CD4-positive, alpha-beta T cell treated with Interleukin-17A for 4 hours (primary cell): Measurements from ENCODE around the gene ZSCAN2.
"Not testable (repeated sequence)": the region's sequence is repeated elsewhere in the genome, so short reads cannot be mapped to it uniquely, and the experiment has no call there.

Experiments
- DNase-seq: peaks from one replicate; pipeline ENCODE4 v3.0.0-alpha.2; 2020; ENCODE audit warnings: mixed read lengths

Gene ZSCAN2

GRCh38 chr15:84600687-84601554 is at the start of gene ZSCAN2:
Gene ZSCAN2 (plus strand): TSS chr15:84601009. CDS start chr15:84603928, 2,919 bp downstream.
- DNase-seq, result peak; percentile 93

DNA sequence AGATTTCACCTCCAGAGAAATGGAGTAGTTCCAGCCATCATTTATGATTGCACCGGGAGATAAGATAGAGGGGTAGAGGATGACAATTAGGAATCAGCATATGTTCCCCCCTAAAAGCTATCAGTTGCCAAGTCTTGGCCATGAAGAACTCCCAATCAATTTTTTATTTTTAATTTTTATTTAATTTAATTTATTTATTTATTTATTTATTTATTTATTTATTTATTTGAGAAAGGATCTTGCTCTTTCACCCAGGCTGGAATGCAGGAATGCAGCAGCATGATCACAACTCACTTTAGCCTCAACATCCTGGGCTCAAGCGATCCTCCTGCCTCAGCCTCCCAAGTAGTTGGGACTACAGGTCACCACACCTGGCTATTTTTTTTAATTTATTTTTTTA is 49.2 kb upstream of the ZSCAN2 start:
- not testable (repeated sequence) for DNase-seq

DNA sequence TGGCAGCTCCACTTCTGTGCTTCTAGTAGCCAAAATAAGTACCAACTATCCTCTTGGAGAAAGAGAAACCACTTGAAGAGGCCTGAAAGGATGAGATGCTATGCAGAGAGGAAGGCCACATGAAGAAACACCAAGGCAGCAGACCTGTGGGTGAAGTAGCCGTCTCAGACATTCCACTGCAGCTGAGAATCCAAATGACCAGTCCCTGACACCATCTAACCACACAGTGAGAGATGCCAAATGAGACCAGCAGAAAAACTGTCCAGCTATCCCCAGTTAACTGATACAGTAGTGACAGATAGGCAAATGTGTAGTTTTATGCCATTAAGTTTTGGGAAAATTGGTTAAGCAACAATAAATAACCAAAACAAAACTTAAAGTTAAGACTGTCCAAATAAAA is 47.9 kb upstream of the ZSCAN2 start:
- DNase-seq, result no peak

- DNase-seq, result not testable (repeated sequence)
Observed at GRCh38 chr15:84556690-84557089, 44.1 kb upstream of the ZSCAN2 start.

DNA sequence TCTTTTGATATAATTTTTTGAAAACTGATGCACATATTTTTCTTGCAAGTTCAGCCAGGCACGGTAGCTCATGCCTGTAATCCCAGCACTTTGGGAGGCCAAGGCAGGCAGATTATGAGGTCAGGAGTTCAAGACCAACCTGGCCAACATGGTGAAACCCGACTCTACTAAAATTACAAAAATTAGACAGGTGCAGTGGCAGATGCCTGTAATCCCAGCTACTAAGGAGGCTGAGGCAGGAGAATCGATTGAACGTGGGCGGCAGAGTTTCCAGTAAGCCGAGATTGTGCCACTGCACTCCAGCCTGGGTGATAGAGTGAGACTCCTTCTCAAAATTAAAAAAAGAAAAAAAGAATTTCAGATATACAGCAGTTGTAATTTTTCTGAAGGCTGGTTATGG is 32.8 kb upstream of the ZSCAN2 start:
- DNase-seq, result not testable (repeated sequence)

GRCh38 chr15:84570164-84570735 is 30.6 kb upstream of the ZSCAN2 start:
- DNase-seq, result peak; percentile 71

DNA sequence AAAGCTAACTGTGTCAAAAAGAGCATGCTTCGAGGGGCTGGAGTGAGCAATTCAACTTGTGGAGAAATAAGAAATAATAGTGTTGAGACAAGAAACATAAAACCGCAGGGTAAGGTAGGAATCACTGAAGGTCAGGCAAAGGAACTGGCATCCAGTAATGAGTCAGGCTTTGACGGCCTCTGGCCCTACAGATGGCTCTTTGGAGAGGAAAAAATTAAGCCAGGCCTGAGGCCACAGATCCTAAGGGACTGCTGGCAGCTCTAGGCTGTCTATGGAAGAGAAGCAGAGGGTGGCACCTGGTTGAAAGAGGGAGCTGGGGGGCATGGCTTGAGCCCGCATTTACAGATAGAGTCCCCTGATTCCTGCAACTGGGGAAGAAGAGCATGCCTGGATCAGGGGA is 28.6 kb upstream of the ZSCAN2 start:
- DNase-seq, result no peak

DNA sequence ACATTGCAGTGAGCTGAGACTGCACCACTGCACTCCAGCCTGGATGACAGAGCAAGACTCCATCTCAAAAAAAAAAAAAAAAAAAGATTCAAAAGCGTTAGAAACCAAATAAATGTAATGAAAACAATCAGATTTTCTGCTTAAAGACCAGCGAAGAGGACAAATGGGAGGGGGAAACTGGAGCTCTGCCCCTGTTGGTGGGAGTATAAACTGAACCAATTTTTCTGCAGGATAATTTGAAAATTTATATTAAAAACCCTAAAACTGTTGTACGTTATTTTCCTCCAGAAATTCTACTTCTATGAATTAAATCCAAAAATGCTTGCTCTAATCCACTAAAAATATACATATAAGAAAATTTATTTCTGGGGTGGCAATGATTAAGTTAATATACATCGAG is 25.3 kb upstream of the ZSCAN2 start:
- DNase-seq, result no peak

GRCh38 chr15:84577891-84578290 is 22.9 kb upstream of the ZSCAN2 start:
- not testable (repeated sequence) for DNase-seq

GRCh38 chr15:84579261-84579721 is 21.5 kb upstream of the ZSCAN2 start:
- not testable (repeated sequence) for DNase-seq

GRCh38 chr15:84581676-84582428 is 19.0 kb upstream of the ZSCAN2 start:
- not testable (repeated sequence) for DNase-seq

DNA sequence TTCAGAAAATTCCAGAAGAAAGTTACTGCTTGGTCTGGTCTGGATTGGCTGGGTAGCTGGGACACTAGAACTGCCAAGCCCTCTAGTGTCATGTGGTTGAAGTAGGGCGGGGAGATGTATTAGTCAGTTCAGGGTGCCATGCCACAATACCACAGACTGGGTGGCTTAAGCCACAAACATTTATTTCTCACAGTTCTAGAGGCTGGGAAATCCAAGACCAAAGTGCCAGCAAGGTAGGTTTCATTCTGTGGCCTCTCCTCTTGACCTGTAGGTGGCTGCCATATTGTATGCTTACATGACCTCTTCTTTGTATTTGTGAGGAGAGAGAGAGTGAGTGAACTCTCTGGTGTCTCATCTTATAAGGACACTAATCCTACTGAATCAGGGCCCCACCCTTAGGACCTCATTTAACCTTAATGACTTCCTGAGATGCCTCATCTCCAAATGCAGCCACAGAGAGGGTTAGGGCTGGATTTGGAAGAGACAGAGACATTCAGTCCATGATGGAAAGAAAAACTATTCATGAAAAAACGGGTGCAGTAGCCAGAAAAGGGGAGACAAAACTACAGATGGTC is 18.1 kb upstream of the ZSCAN2 start:
- DNase-seq, result no peak

DNA sequence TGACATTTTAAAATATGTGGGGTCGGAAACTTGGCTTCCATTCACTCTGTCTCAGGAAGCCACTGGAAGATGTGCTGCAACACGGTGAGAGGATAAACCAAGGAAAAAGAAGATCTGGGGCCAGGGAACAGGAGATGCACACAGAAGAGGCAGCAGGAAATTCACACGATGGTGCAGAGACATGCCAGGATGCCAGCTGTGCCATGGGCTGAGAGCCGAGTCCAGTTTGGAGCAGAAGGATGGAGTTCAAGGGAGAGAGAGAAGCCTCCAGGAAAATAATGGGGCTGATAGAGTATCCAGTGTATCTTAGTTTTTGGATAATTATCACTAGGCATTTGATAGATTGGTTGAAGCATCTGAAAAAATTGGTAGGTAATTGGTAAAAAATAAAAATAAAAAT is 16.9 kb upstream of the ZSCAN2 start:
- DNase-seq, result not testable (repeated sequence)

- DNase-seq, result no peak
Observed at GRCh38 chr15:84586696-84587095, 14.1 kb upstream of the ZSCAN2 start.

DNA sequence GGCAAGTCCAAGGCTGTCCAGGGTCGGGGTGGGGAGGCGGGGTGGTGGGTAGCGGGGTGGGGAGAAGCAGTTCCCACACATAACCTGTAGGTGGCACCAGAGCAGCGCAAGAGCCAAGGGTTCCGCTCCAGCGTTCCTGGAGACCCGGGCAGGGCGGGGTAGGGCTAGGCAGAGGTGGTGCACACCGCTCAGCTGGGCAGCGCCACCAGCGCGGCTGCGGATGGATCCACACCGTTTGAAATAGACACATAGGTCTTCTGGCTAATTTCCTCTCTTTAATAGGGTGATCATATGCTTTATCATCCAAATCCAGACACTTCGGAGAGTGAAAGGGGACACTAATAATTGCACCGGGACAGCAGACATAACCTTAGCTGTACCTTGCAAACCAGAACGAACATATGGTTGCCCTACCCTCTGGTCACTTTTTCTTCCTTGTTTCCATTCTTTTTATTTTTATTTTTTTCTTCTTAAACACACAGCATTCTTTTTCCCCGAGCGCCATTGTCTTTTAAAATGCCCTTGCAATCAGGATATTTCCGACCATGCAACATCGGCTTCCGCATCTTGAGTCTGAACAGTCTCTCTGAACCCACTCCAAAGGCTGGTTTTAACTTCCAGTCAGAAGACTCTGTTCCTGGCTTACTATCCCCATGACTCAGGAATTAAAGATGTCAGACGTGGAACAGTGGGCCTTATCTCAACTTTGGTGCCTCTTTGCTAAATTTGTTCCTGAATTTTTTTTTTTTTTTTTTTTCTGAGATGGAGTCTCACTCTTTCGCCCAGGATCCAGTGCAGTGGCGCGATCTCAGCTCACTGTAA is 12.5 kb upstream of the ZSCAN2 start:
- DNase-seq, result peak; percentile 89

GRCh38 chr15:84590406-84590805 is 10.4 kb upstream of the ZSCAN2 start:
- no peak for DNase-seq

GRCh38 chr15:84591815-84592214 is 9.0 kb upstream of the ZSCAN2 start:
- DNase-seq, result no peak

DNA sequence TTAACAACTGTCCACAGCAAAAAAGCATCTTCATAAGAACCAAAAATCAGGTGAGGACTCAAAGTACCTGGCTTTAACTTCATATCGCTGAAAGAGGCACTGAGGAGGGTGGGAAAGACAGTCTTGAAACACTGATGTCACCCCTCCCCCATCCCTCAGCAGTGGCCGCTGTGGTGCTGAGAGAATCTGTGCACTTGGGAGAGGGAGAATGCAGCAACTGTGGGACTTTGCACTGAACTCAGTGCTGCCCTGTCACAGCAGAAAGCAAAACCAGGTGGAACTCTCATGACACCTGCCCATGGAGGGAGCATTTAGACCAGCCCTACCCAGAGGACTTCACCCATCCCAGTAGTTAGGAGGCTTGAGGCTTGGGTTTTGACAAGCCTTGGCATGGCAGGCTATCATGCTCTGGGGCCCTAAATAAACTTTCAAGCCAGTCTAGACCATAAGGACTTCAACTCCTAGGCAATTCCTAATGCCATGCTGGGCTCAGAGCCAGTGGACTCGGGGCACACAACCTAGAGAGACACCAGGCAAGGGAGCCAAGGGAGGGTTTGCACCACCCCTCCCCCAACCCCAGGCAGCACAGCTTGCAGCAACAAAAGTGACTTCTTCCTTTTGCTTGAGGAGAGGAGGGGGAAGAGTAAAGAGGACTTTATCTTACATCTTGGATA is 6.1 kb upstream of the ZSCAN2 start:
- DNase-seq, result no peak

DNA sequence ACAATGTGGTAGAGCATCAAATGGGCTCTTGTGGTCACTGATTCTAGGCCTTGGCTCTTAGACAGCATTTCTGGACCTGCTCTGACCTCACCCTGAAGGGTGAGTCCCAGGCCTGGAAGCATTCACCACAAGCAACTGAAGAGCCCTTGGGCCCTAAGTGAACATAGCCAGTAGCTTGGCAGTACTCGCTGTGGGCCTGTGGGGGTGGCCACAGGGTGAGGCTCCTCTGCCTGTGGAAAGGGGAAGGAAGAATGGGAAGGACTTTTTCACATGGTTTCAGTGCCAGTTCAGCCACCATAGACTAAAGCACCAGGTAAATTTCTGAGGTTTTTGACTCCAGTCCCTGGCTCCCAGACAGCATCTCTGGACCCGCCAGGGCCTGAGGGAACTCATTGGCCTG is 5.1 kb upstream of the ZSCAN2 start:
- DNase-seq, result no peak

DNA sequence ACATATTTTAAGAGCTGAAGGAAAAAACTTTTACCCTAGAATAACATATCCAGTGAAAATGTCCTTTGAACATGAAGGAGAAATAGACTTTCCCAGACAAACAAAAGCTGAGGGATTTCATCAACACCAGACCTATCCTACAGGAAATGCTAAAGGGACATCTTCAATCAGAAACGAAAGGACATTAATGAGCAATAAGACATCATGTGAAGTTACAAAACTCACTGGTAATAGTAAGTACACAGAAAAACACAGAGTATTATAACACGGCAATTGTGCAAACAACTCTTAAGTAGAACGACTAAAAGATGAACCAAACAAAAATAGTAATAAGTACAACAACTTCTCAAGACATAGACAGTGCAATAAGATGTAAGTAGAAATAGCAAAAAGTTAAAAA is 3.5 kb upstream of the ZSCAN2 start:
- DNase-seq, result no peak

- peak; percentile 44 for DNase-seq
Observed at GRCh38 chr15:84598250-84598649, 2.6 kb upstream of the ZSCAN2 start.

DNA sequence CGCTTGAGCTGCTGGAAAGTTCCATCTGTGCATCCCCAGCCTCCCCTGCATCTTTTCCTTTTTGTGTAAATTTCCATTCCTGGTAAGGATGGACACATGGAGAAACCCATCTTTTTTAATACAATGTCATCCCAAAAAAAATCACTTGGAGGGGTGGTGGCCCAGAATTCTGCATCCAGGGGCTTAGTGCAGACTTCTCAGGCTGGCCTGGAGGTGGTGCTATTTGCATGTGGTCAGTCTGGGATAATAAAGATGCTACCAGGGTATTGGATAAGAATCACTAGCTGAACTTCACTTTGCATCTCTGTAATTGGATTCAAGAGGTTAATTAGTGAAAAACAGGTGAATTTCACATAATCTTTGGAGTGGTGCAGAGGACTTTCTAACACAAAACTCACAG is 1.8 kb upstream of the ZSCAN2 start:
- peak; percentile 27 for DNase-seq
